Urinary bladder (tissue), 4 donors: ENCODE measurements around the gene RNASE1. TPM values are rescaled to one million over a fixed set of nuclear protein-coding genes. Genes with fewer than 3 reads are reported as not detected.
"Not testable (repeated sequence)": the region's sequence is repeated elsewhere in the genome, so short reads cannot be mapped to it uniquely, and the experiment has no call there.

ENCODE experiments used
- DNase-seq: peaks from one replicate; pipeline ENCODE4 v3.0.0-alpha.2; 2015; ENCODE audit errors: extremely low spot score
- H3K27ac ChIP-seq: one replicate; pipeline ENCODE4 v1.5.1; 2013; ENCODE audit warnings: low read depth, mild to moderate bottlenecking, moderate library complexity
- H3K36me3 ChIP-seq: one replicate; pipeline ENCODE4 v1.6.1; 2013; ENCODE audit warnings: mild to moderate bottlenecking, moderate library complexity; ENCODE audit not compliant: insufficient read depth
- H3K4me1 ChIP-seq: one replicate; pipeline ENCODE4 v1.6.1; 2013; ENCODE audit warnings: mild to moderate bottlenecking, moderate library complexity; ENCODE audit not compliant: insufficient read depth
- H3K4me3 ChIP-seq: one replicate; pipeline ENCODE4 v1.5.1; 2013; ENCODE audit warnings: low read depth, low read length
- WGBS: extraction: QIAGEN DNeasy Blood & Tissue Kit; methylation state at CpG from one replicate; pipeline ENCODE4 v1.1.7; 2013; 5-methylcytosine and 5-hydroxymethylcytosine counted together
- polyA plus RNA-seq: library from polyadenylated mRNA; stranded (reverse); fragments of 200-250 nt; gene quantifications from one replicate; pipeline ENCODE4 v1.2.3, GENCODE V29; 2013
- total RNA-seq: library from RNA; depleted of rRNA; stranded (reverse); fragments of >200 nt; gene quantifications from one replicate; pipeline ENCODE4 v1.2.3, GENCODE V29; 2014
- donor health status: healthy with polysubstance abuse.
- donor health status: healthy.

Gene RNASE1
- 139 TPM for total RNA-seq
- polyA plus RNA-seq: 323 TPM

GRCh38 chr14:20802341-20803084 is at the start of gene RNASE1:
TSS of gene RNASE1 (minus strand) at chr14:20802844. CDS start at chr14:20802068, 776 bp downstream.
- WGBS: 54% methylated on average over 11 of the region's 11 CpGs
- no peak for DNase-seq
- no peak within 1 kb of the TSS for H3K27ac ChIP-seq
- H3K4me3 ChIP-seq: peak within 1 kb of the TSS; percentile 12
- H3K36me3 ChIP-seq: no peaks in the 10 kb centered on the region
- no peaks in the 10 kb centered on the region for H3K4me1 ChIP-seq

- H3K4me1 ChIP-seq: no peaks in the 10 kb centered on the region
- H3K36me3 ChIP-seq: no peaks in the 10 kb centered on the region
- 49% methylated on average over 4 of the region's 4 CpGs for WGBS
- no peak for DNase-seq
- H3K27ac ChIP-seq: no peak overlapping the region
- H3K4me3 ChIP-seq: no peak overlapping the region
Measured at GRCh38 chr14:20848955-20849570, 46.4 kb upstream of the RNASE1 start.

DNA sequence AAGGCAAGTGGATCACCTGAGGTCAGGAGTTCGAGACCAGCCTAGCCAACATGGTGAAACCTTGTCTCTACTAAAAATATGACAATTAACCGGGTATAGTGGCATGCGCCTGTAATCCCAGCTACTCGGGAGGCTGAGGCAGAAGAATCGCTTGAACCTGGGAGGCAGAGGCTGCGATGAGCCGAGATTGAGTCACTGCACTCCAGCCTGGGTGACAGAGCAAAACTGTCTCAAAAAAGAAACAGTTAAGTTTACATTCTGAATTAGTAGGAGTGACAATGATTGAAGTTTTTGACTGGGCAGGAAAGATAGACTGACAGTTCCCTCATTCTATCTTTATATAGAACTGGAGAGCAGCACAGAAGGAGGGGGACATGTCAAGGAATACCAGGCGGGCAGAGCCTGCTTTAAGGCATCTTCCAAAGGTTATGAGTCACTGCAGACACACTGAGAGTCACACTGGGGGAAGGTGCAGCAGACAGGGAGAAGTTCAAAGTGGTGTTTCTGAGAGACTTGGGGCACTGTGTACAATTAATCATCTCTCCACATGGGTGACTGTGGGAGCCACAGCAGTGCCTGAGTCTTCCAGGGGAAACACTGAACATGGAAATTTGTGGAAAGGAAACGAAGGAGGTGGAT is 45.8 kb upstream of the RNASE1 start:
- Histone ChIP-seq H3K27ac (no peak overlapping the region), H3K4me3 (no peak overlapping the region), H3K36me3 (no peaks in the 10 kb centered on the region), H3K4me1 (no peaks in the 10 kb centered on the region)
- no peak for DNase-seq
- WGBS: 69% methylated on average over 9 of the region's 9 CpGs

DNA sequence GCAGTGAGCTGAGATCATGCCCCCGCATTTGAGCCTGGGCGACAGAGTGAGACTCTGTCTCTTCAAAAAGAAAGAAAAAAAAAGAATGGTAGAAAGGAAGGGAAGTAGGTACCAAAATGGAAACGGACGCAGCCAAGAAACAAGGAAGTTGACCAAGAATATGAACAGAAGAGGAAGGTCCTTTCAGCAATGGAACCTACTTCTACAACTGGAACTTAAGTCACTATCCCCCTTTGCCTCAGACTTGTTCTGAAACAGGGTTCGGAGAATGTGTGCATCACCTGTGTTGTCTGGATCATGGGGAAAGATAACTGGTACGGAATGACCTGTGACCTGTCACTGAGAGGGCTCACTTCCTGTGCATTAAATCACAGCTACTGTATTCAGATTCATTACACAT is 43.9 kb upstream of the RNASE1 start:
- DNase-seq: no peak
- 89% methylated on average over 6 of the region's 6 CpGs for WGBS

GRCh38 chr14:20841096-20841495 is 38.5 kb upstream of the RNASE1 start:
- no peak for DNase-seq
- H3K36me3 ChIP-seq: no peaks in the 10 kb centered on the region
- H3K4me1 ChIP-seq: no peaks in the 10 kb centered on the region
- no peak overlapping the region for H3K4me3 ChIP-seq
- no peak overlapping the region for H3K27ac ChIP-seq

More for the DNA sequence above, 43.9 kb upstream of the RNASE1 start:
- H3K4me3 ChIP-seq: no peak overlapping the region
- H3K27ac ChIP-seq: no peak overlapping the region
- no peaks in the 10 kb centered on the region for H3K36me3 ChIP-seq
- H3K4me1 ChIP-seq: no peaks in the 10 kb centered on the region

DNA sequence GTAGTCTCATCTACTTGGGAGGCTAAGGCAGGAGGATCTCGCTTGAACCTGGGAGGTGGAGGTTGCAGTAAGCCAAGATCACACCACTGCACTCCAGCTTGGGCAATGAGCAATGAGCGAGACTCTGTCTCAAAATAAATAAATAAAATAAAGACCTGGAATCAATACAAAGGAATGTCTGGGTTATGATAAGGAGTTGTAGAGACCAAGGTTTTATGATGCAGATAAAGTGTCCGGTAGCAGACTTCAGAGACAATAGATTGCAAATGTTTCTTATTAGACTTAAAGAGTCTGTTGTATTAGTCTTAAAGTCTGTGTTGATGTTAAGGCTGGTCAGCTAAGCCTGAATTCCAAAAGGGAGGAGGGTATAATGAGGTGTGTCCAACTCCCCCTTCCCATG is 35.2 kb upstream of the RNASE1 start:
- no peaks in the 10 kb centered on the region for H3K36me3 ChIP-seq
- no peak for DNase-seq
- H3K27ac ChIP-seq: no peak overlapping the region
- 42% methylated on average over 3 of the region's 3 CpGs for WGBS
- H3K4me1 ChIP-seq: no peaks in the 10 kb centered on the region
- no peak overlapping the region for H3K4me3 ChIP-seq

DNA sequence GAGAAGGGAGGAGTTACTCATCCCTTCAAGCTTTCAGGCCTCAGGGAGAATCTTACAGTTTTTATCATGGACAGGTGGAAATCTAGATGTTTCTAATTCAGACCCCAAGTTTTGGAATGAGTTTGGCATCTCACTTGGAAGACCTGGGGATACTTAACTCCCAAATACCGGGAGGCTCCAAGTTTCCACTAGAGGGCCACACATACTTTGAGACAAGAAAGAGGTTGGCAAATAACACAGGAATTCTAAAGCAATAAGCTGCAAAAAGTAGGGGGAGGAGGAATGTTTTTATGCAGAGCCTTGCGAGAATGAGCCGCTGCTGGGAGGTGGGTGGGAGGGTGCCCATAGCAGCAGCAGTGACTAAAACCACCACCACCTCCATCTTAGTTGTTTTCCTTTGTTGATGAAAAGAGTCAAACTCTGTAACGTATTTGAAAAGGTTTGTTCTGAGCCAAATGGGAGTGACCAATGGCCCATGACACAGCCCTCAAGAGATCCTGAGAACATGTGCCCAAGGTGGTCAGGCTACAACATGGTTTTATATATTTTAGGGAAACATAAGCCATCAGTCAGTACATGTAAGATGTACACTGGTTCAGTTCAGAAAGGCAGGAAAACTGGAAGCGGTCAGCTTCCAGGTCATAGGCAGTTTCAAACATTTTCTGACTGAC is 34.2 kb upstream of the RNASE1 start:
- no peaks in the 10 kb centered on the region for H3K36me3 ChIP-seq
- no peak overlapping the region for H3K27ac ChIP-seq
- 38% methylated on average over 5 of the region's 5 CpGs for WGBS
- no peak overlapping the region for H3K4me3 ChIP-seq
- DNase-seq: no peak
- H3K4me1 ChIP-seq: no peaks in the 10 kb centered on the region

GRCh38 chr14:20834899-20835298 is 32.3 kb upstream of the RNASE1 start:
- Histone ChIP-seq H3K36me3 (no peaks in the 10 kb centered on the region), H3K4me3 (no peak overlapping the region), H3K4me1 (no peaks in the 10 kb centered on the region), H3K27ac (no peak overlapping the region)
- DNase-seq: no peak
- 89% methylated on average over 2 of the region's 2 CpGs for WGBS

- 66% methylated on average over 12 of the region's 12 CpGs for WGBS
- no peak overlapping the region for H3K4me3 ChIP-seq
- no peak for DNase-seq
- H3K4me1 ChIP-seq: no peaks in the 10 kb centered on the region
- H3K36me3 ChIP-seq: no peaks in the 10 kb centered on the region
- no peak overlapping the region for H3K27ac ChIP-seq
Measured at GRCh38 chr14:20830831-20831230, 28.2 kb upstream of the RNASE1 start.

DNA sequence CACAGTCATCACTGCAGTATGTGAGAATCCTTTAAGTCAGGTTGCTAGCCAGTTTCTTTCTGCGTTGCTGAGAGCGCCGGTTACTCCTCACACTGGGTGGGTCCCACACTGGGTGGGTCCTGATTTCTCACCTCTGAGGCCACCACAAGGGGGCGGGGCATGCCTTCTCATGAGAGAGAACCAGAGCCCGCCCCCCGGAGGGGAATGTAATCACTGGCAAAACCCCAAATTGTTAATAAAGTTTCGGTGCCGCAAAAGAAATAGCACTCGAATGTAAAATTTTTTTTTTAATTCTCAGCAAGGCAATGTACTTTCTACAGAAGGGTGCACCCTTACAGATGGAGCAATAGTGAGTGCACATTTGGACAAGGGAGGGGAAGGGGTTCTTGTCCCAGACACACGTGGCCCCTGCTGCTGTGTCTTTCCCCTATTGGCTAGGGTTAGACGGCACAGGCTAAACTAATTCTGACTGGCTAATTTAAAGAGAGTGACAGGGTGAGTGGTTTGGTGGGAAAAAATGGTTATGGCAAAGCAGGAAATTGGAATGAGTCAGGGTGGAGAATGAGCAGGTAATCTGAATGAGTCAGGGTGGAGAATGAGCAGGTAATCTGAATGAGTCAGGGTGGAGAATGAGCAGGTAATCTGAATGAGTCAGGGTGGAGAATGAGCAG is 25.5 kb upstream of the RNASE1 start:
- H3K4me1 ChIP-seq, H3K4me3 ChIP-seq, DNase-seq, H3K27ac ChIP-seq, H3K36me3 ChIP-seq: not testable (repeated sequence)
- WGBS: 92% methylated on average over 11 of the region's 11 CpGs

DNA sequence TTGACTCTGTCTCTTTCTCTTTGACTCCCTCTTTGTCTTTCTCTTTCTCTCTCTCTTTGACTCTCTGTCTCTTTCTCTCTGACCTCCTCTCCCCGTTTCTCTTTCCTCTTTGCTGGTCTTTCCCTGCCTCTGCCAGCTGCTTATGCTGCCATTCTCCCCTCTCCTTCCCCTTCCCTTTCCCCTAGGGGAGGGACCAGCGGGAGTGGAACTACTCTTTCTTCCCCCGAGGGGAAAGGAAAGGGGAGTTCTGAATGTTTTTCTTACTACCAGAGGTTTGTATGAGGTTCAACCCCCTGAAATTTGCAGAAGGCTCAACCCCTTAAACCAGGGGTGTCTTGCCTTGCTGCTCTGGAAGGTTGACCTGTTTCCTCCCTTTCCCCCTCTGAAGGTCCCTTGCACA is 24.7 kb upstream of the RNASE1 start:
- DNase-seq: no peak
- Histone ChIP-seq H3K27ac (no peak overlapping the region), H3K36me3 (no peaks in the 10 kb centered on the region), H3K4me1 (no peaks in the 10 kb centered on the region), H3K4me3 (no peak overlapping the region)
- 63% methylated on average over 3 of the region's 3 CpGs for WGBS

GRCh38 chr14:20826666-20827065 is 24.0 kb upstream of the RNASE1 start:
- not testable (repeated sequence) for H3K4me3 ChIP-seq, H3K36me3 ChIP-seq, DNase-seq, H3K27ac ChIP-seq, H3K4me1 ChIP-seq
- WGBS: 67% methylated on average over 1 of the region's 1 CpG

DNA sequence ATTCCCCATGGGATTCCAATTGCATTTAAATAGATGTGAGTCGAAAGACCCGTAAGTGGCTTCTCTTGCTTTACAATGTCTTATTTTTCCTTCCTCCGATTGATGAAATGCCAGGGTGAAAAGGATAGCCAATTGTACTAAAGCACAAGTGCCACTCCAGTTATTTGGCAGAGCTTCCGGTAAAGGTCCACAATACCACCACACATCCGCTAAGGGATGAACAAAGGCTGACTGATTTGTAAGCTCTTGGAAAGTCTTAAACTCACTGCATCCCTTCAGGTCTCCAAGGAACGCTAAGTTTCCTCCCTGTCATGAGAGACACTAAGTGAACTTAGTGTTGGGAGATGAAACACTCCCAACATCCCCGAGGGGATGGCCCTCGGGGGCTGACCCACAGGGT is 21.2 kb upstream of the RNASE1 start:
- no peak for DNase-seq
- Histone ChIP-seq H3K36me3 (no peaks in the 10 kb centered on the region), H3K4me3 (no peak overlapping the region), H3K4me1 (no peaks in the 10 kb centered on the region), H3K27ac (no peak overlapping the region)
- 88% methylated on average over 8 of the region's 8 CpGs for WGBS
